NB4 (cell line): ENCODE measurements around the gene EEF1E1.

ENCODE experiments used
- DNase-seq: peaks from one replicate; pipeline ENCODE4 v3.0.0; 2010; ENCODE audit warnings: low read depth
- H3K4me3 ChIP-seq: one replicate; pipeline ENCODE4 v1.5.1; 2011; ENCODE audit warnings: mild to moderate bottlenecking, low read depth, low read length, moderate library complexity
- CTCF ChIP-seq: IDR thresholded peaks from one replicate; pipeline ENCODE4 v1.5.1; 2012; ENCODE audit warnings: low read depth, low read length
- MAX ChIP-seq: IDR thresholded peaks from 2 replicates; pipeline ENCODE4 v1.6.1; 2011; ENCODE audit warnings: low read depth, low read length
- MYC ChIP-seq: IDR thresholded peaks from 2 replicates; pipeline ENCODE4 v1.6.1; 2011; ENCODE audit warnings: low read depth, low read length
- POLR2A ChIP-seq: IDR thresholded peaks from 2 replicates; pipeline ENCODE4 v1.6.1; 2011; ENCODE audit warnings: mild to moderate bottlenecking; ENCODE audit not compliant: insufficient read length; ENCODE audit errors: extremely low read depth

EEF1E1 gene

GRCh38 chr6:8069151-8069550, 33.2 kb downstream of the EEF1E1 start:
- TF ChIP-seq MAX, result no peak
- TF ChIP-seq CTCF, result no peak
- no peak for TF ChIP-seq MYC
- TF ChIP-seq POLR2A, result no peak
- no peak for DNase-seq
- H3K4me3 ChIP-seq, result no peak overlapping the region

GRCh38 chr6:8066108-8066507, 36.2 kb downstream of the EEF1E1 start:
- no peak overlapping the region for H3K4me3 ChIP-seq
- DNase-seq, result peak; percentile 13
- TF ChIP-seq CTCF (peak; percentile 8), POLR2A (no peak)

GRCh38 chr6:8065519-8065911, 36.8 kb downstream of the EEF1E1 start:
- TF ChIP-seq CTCF (no peak), MAX (no peak)
- no peak overlapping the region for H3K4me3 ChIP-seq
- DNase-seq, result no peak

GRCh38 chr6:8064638-8065518, 37.5 kb downstream of the EEF1E1 start:
- H3K4me3 ChIP-seq, result peak overlapping the region; percentile 85
- peak; percentile 12 for DNase-seq
- TF ChIP-seq MYC (no peak), POLR2A (no peak), CTCF (no peak), MAX (no peak)

GRCh38 chr6:8063761-8064637, 38.3 kb downstream of the EEF1E1 start, which contains the start of gene BLOC1S5:
BLOC1S5 (minus strand) TSS chr6:8064389; CDS start chr6:8064376, 13 bp downstream.
- peak within 1 kb of the TSS; percentile 85 for H3K4me3 ChIP-seq
- DNase-seq, result peak; percentile 99
- TF ChIP-seq CTCF (no peak), MYC (peak; percentile 71; the same call in 1 of the 2 replicates), POLR2A (peak; percentile 80), MAX (peak; percentile 82)
